B cell (primary cell): Measurements from ENCODE around the gene TGOLN2. TPM values are rescaled to one million over a fixed set of nuclear protein-coding genes. Genes with fewer than 3 reads are reported as not detected.
"Not testable (repeated sequence)": the region's sequence is repeated elsewhere in the genome, so short reads cannot be mapped to it uniquely, and the experiment has no call there.

Experiments used
- ATAC-seq: fragments of 200-7000 bp; cut with Tn5 transposase; one replicate; pipeline ENCODE4 v1.10.0; 2021; ENCODE audit warnings: low read depth, mild to moderate bottlenecking, moderate number of reproducible peaks, moderate library complexity
- CTCF ChIA-PET: fragments of 350-600 bp; sonication (Branson Sonifier 250); formaldehyde crosslinking; loops from one replicate; lab custom pipeline; 2021; ENCODE audit warnings: antibody characterized with exemption, inconsistent platforms; lab: Charles Lee
- POLR2A ChIA-PET: fragments of 350-600 bp; sonication (Branson Sonifier 250); formaldehyde crosslinking; loops from one replicate; lab custom pipeline; 2021; ENCODE audit warnings: antibody characterized with exemption; lab: Charles Lee
- DNase-seq: peaks from one replicate; pipeline ENCODE4 v3.0.0; 2013
- H2AFZ ChIP-seq: 2 replicates; pipeline ENCODE4 v1.6.1; 2012; ENCODE audit warnings: mild to moderate bottlenecking, low read depth, low read length; ENCODE audit not compliant: insufficient read depth, poor library complexity, severe bottlenecking
- H3K27ac ChIP-seq, 2 donors: 1 replicate in 1 of 2; 2 replicates in 1 of 2; pipeline ENCODE4 v1.5.1; 2012 to 2013; ENCODE audit warnings: low read length in 2 of 2, mild to moderate bottlenecking in 2 of 2, moderate library complexity in 1 of 2
- H3K27me3 ChIP-seq, 4 experiments: fragments of 200-600 bp in 1 of 4; sonication (generic) in 1 of 4; replicated peaks in 1 of 4; 1 replicate in 2 of 4; 2 replicates in 2 of 4; pipeline versions ENCODE4 v1.6.1 to v1.7.0; 2013 to 2016; ENCODE audit warnings: low read length in 3 of 4, mild to moderate bottlenecking in 2 of 4, mixed read lengths in 1 of 4, moderate library complexity in 1 of 4; ENCODE audit not compliant: insufficient read depth in 4 of 4, control insufficient read depth in 3 of 4; ENCODE audit errors: control extremely low read depth in 1 of 4
- H3K36me3 ChIP-seq, 2 experiments: replicated peaks in 1 of 2; 1 replicate in 1 of 2; 2 replicates in 1 of 2; pipeline versions ENCODE4 v1.6.1 to v1.7.1; 2013; ENCODE audit warnings: low read length in 1 of 2; ENCODE audit not compliant: insufficient read depth in 2 of 2, control insufficient read depth in 1 of 2; ENCODE audit errors: control extremely low read depth in 1 of 2, extremely low read depth in 1 of 2
- H3K4me1 ChIP-seq, 2 donors: fragments of 200-600 bp in 1 of 2; sonication (generic) in 1 of 2; 1 replicate in 1 of 2; 2 replicates in 1 of 2; pipeline versions ENCODE4 v1.5.1 to v1.6.1; 2013 to 2017; ENCODE audit warnings: low read length in 2 of 2; ENCODE audit not compliant: control insufficient read depth in 2 of 2, insufficient read depth in 2 of 2
- H3K4me2 ChIP-seq: replicated peaks from 2 replicates; pipeline ENCODE3; 2012; ENCODE audit warnings: mild to moderate bottlenecking, low read depth, low read length; ENCODE audit not compliant: poor library complexity, severe bottlenecking
- H3K4me3 ChIP-seq, 5 experiments: fragments of 200-600 bp in 1 of 5; sonication (generic) in 1 of 5; 1 replicate in 3 of 5; 2 replicates in 2 of 5; pipeline versions ENCODE4 v1.5.1 to v1.7.0; 2011 to 2016; ENCODE audit warnings: low read length in 4 of 5, mild to moderate bottlenecking in 4 of 5, low read depth in 2 of 5, control low read depth in 1 of 5, moderate library complexity in 1 of 5; ENCODE audit not compliant: insufficient read depth in 1 of 5; ENCODE audit errors: control extremely low read depth in 1 of 5, extremely low read depth in 1 of 5
- H3K79me2 ChIP-seq: fragments of 200-600 bp; sonication (generic); one replicate; pipeline ENCODE4 v1.6.0; 2016; ENCODE audit warnings: low read length; ENCODE audit not compliant: control insufficient read depth, insufficient read depth
- H3K9ac ChIP-seq: fragments of 200-600 bp; sonication (generic); 2 replicates; pipeline ENCODE4 v1.6.1; 2017; ENCODE audit warnings: mild to moderate bottlenecking, low read length, moderate library complexity
- H3K9me3 ChIP-seq, 3 donors: one replicate each; pipeline versions ENCODE4 v1.6.1 to v1.7.1; 2013; ENCODE audit warnings: low read length in 2 of 3; ENCODE audit not compliant: control insufficient read depth in 2 of 3, insufficient read depth in 1 of 3; ENCODE audit errors: control extremely low read depth in 1 of 3
- H4K20me1 ChIP-seq: 2 replicates; pipeline ENCODE4 v1.6.0; 2012; ENCODE audit warnings: mild to moderate bottlenecking, low read length; ENCODE audit not compliant: insufficient read depth, control insufficient read depth, poor library complexity, severe bottlenecking
- H3K27ac Mint-ChIP-seq: one replicate; pipeline ENCODE4 v1.8.0; 2021; ENCODE audit warnings: mixed read lengths
- H3K27me3 Mint-ChIP-seq: one replicate; pipeline ENCODE4 v1.8.0; 2021; ENCODE audit warnings: mixed read lengths
- H3K4me1 Mint-ChIP-seq: one replicate; pipeline ENCODE4 v1.8.0; 2021; ENCODE audit warnings: mixed read lengths
- H3K4me3 Mint-ChIP-seq: one replicate; pipeline ENCODE4 v1.8.0; 2021; ENCODE audit warnings: mixed read lengths
- H3K9me3 Mint-ChIP-seq: one replicate; pipeline ENCODE4 v1.8.0; 2022; ENCODE audit warnings: mixed read lengths; ENCODE audit not compliant: insufficient read depth
- EZH2 ChIP-seq: IDR thresholded peaks from 2 replicates; pipeline ENCODE4 v1.6.1; 2012; ENCODE audit warnings: borderline replicate concordance, low read depth, mild to moderate bottlenecking, moderate library complexity, low read length; ENCODE audit not compliant: insufficient read depth, poor library complexity, severe bottlenecking
- WGBS: methylation state at CpG from one replicate; pipeline ENCODE4 v1.1.5; 2013; ENCODE audit warnings: missing lambda C conversion rate; ENCODE audit not compliant: insufficient coverage; 5-methylcytosine and 5-hydroxymethylcytosine counted together
- intact Hi-C: fragments of 100-400 bp; cut with micrococcal nuclease; formaldehyde crosslinking; loops from one replicate; pipeline ENCODE4 v1.10.0; 2022
- polyA plus RNA-seq: library from polyadenylated mRNA; depleted of rRNA; stranded (reverse); fragments of >200 nt; gene quantifications from 2 replicates; pipeline ENCODE4 v1.2.3, GENCODE V29; 2012
- total RNA-seq, 2 donors: library from RNA; stranded (reverse); fragments of 120-200 nt in 1 of 2; gene quantifications; 1 replicate in 1 of 2; 2 replicates in 1 of 2; pipeline versions ENCODE4 v1.2.3 to v1.2.4, GENCODE V29; 2013 to 2022
- TF ChIP-seq, protein P1 (sequence below): fragments of 200-600 bp; IDR thresholded peaks from one replicate; pipeline ENCODE4 v1.8.0; 2022; ENCODE audit warnings: antibody characterized with exemption, mild to moderate bottlenecking

Gene TGOLN2
- total and polyA plus RNA-seq, 2 donors (not counting 1 experiment from before 2014, with no cell fraction given): 106 to 172 TPM

DNA sequence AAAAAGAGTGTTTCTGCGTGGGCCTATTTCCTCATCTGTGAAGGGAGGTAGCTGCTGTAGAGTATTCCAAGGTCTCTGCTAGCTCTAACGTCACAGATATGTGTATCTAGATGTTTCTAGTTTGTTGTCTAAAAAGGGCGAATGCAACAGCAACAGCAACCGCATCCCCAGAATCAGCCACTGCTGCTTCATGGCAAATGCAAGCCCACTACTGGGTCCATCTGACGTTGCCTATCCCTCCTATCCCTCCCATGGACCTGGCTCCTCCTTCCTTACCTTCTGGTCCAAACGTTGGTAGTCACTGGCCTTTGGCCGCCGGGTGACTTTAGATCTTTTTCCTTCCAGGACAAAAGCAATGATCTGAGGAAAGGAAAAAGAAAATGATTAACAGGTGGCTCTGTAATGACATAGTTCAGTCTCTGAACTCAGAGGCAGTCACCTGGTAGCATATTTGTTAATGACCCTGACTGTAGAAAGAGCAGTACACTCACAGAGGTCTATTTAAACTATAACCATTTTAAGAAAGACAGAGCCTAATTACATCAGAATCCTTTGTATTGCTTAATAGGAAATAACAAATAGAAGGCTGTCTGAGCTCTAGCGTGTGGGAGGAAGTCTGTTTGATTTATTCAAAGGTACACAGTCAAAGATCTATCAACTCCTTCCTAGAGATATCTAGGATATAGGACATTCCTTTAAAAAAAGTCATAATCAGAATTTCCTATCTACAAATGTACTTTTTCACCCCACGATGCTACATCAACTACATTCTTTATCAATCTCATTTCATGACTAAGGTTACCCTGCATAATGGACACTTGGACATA, 2.9 kb downstream of the TGOLN2 start:
- WGBS: 50% methylated on average over 2 of the region's 10 CpGs
- TF ChIP-seq, protein P1, sequence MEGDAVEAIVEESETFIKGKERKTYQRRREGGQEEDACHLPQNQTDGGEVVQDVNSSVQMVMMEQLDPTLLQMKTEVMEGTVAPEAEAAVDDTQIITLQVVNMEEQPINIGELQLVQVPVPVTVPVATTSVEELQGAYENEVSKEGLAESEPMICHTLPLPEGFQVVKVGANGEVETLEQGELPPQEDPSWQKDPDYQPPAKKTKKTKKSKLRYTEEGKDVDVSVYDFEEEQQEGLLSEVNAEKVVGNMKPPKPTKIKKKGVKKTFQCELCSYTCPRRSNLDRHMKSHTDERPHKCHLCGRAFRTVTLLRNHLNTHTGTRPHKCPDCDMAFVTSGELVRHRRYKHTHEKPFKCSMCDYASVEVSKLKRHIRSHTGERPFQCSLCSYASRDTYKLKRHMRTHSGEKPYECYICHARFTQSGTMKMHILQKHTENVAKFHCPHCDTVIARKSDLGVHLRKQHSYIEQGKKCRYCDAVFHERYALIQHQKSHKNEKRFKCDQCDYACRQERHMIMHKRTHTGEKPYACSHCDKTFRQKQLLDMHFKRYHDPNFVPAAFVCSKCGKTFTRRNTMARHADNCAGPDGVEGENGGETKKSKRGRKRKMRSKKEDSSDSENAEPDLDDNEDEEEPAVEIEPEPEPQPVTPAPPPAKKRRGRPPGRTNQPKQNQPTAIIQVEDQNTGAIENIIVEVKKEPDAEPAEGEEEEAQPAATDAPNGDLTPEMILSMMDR: no peak
- no peak for TF ChIP-seq EZH2
- ChIA-PET POLR2A (interaction anchor here (0.7 to 3.4 kb wide), 3 partner anchors 14 to 30 kb away, joined by 3 to 25 read pairs (median 4); partner anchors contain the start of genes ELMOD3 and RETSAT), CTCF (interaction anchor here (0.7 to 3.1 kb wide), 4 partner anchors 25 to 788 kb away, joined by 3 to 11 read pairs (median 4); no protein-coding TSS in a partner anchor)
- H3K79me2 ChIP-seq: peaks cover 87% of the 10 kb centered on the region
- no peak overlapping the region for H2AFZ ChIP-seq
- H3K27me3 ChIP-seq: no peaks in the 10 kb centered on the region
- Mint-ChIP-seq H3K4me1 (peaks cover 85% of the 10 kb centered on the region), H3K9me3 (no peaks in the 10 kb centered on the region), H3K4me3 (peak overlapping the region; percentile 100), H3K27me3 (no peaks in the 10 kb centered on the region), H3K27ac (peak overlapping the region; percentile 61)
- ATAC-seq: no peak
- H3K9me3 ChIP-seq: no peaks in the 10 kb centered on the region
- H3K4me2 ChIP-seq: peak overlapping the region; percentile 84
- peak overlapping the region; percentile 90 for H3K9ac ChIP-seq
- peaks cover 42 to 56% of the 10 kb centered on the region in 2 donors for H3K4me1 ChIP-seq
- peaks cover 72% of the 10 kb centered on the region for H4K20me1 ChIP-seq
- H3K36me3 ChIP-seq: peaks cover 1 to 72% of the 10 kb centered on the region in 2 experiments
- no peak for DNase-seq
- peak overlapping the region in 1 of 2 donors; percentile 99 for H3K27ac ChIP-seq
- peak overlapping the region; percentile 35 to 96 (median 61) for H3K4me3 ChIP-seq
- intact Hi-C loops: loop anchor here (5.0 kb wide), 2 partner anchors 67 to 87 kb away; partner anchors contain the start of gene CAPG

DNA sequence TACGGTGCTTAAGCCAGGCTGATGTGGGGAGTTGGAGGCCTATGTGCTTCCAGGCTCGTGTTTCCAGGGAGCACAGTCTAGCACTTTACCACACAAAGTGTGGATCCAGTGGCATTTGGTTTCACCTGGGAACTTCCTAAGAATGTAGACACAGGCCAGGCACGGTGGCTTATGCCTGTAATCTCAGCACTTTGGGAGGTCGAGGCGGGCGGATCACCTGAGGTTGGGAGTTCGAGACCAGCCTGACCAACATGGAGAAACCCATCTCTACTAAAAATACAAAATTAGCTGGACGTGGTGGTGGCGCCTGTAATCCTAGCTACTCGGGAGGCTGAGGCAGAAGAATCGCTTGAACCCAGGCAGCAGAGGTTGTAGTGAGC, 3.8 kb downstream of the TGOLN2 start:
- ATAC-seq: not testable (repeated sequence)

More for the DNA sequence above, 3.8 kb downstream of the TGOLN2 start:
- H3K4me3 ChIP-seq, H3K9me3 Mint-ChIP-seq, DNase-seq, H3K27me3 ChIP-seq, intact Hi-C loops, H3K27ac ChIP-seq, H3K27me3 Mint-ChIP-seq, H3K9ac ChIP-seq, H2AFZ ChIP-seq, H3K4me2 ChIP-seq, H3K27ac Mint-ChIP-seq, H3K9me3 ChIP-seq: not testable (repeated sequence)
- Histone ChIP-seq H3K36me3 (peaks cover 1 to 81% of the 10 kb centered on the region in 2 experiments), H3K4me1 (peaks cover 38 to 60% of the 10 kb centered on the region in 2 donors), H3K79me2 (peaks cover 91% of the 10 kb centered on the region), H4K20me1 (peaks cover 80% of the 10 kb centered on the region)
- ChIA-PET CTCF (interaction anchor here (3.1 kb wide), 1 partner anchor 24 kb away, joined by 11 read pairs; no protein-coding TSS in a partner anchor), POLR2A (interaction anchor here (0.7 kb wide), 2 partner anchors 13 to 23 kb away, joined by 3 to 4 read pairs; no protein-coding TSS in a partner anchor)
- 97% methylated on average over 7 of the region's 11 CpGs for WGBS
- H3K4me3 Mint-ChIP-seq: peak overlapping the region; percentile 100
- H3K4me1 Mint-ChIP-seq: peaks cover 86% of the 10 kb centered on the region
